Mesenchymal stem cell (in vitro differentiated cells and primary cell): ENCODE measurements around the gene GPR15.

ENCODE experiments used
- DNase-seq: peaks from one replicate; pipeline ENCODE4 v3.0.0-alpha.2; 2013
- H2AFZ ChIP-seq: one replicate; pipeline ENCODE4 v1.6.1; 2013; ENCODE audit warnings: low read depth, mild to moderate bottlenecking, control low read depth, inconsistent platforms, low read length, moderate library complexity
- H2AK5ac ChIP-seq: 2 replicates; pipeline ENCODE4 v1.6.1; 2013; ENCODE audit warnings: low read length, moderate library complexity, mild to moderate bottlenecking, inconsistent platforms; ENCODE audit not compliant: severe bottlenecking
- H2BK120ac ChIP-seq: one replicate; pipeline ENCODE4 v1.6.1; 2013; ENCODE audit warnings: low read depth, mild to moderate bottlenecking, inconsistent platforms, low read length, moderate library complexity
- H2BK12ac ChIP-seq, 2 experiments: one replicate each; pipeline ENCODE4 v1.6.1; 2013; ENCODE audit warnings: inconsistent platforms in 2 of 2, low read length in 2 of 2, mild to moderate bottlenecking in 2 of 2, moderate library complexity in 2 of 2, control low read depth in 1 of 2
- H2BK15ac ChIP-seq: one replicate; pipeline ENCODE4 v1.6.1; 2013; ENCODE audit warnings: mild to moderate bottlenecking, low read depth, inconsistent platforms; ENCODE audit not compliant: poor library complexity, severe bottlenecking
- H2BK5ac ChIP-seq: 2 replicates; pipeline ENCODE4 v1.6.1; 2013; ENCODE audit warnings: low read depth, mild to moderate bottlenecking, low read length, control low read depth, inconsistent platforms; ENCODE audit not compliant: poor library complexity, severe bottlenecking
- H3K14ac ChIP-seq, 2 experiments: one replicate each; pipeline ENCODE4 v1.6.1; 2013; ENCODE audit warnings: inconsistent platforms in 2 of 2, low read length in 2 of 2, control low read depth in 1 of 2, mild to moderate bottlenecking in 1 of 2, moderate library complexity in 1 of 2
- H3K18ac ChIP-seq, 2 experiments: one replicate each; pipeline ENCODE4 v1.6.1; 2013; ENCODE audit warnings: inconsistent platforms in 2 of 2, low read length in 2 of 2, control low read depth in 1 of 2, low read depth in 1 of 2, mild to moderate bottlenecking in 1 of 2
- H3K23ac ChIP-seq, 2 experiments: one replicate each; pipeline ENCODE4 v1.6.1; 2013; ENCODE audit warnings: inconsistent platforms in 2 of 2, low read length in 2 of 2, mild to moderate bottlenecking in 2 of 2, moderate library complexity in 2 of 2, control low read depth in 1 of 2
- H3K27ac ChIP-seq: 2 replicates; pipeline ENCODE4 v1.5.1; 2013; ENCODE audit warnings: mild to moderate bottlenecking, moderate library complexity, low read length, control low read depth, inconsistent platforms; ENCODE audit not compliant: poor library complexity, severe bottlenecking
- H3K27me3 ChIP-seq, 2 experiments: 2 replicates each; pipeline versions ENCODE4 v1.6.1 to v1.7.0; 2013; ENCODE audit warnings: low read length in 2 of 2, mild to moderate bottlenecking in 2 of 2, moderate library complexity in 2 of 2, control low read depth in 1 of 2, inconsistent platforms in 1 of 2; ENCODE audit not compliant: control insufficient read depth in 1 of 2, insufficient read depth in 1 of 2
- H3K36me3 ChIP-seq, 2 experiments: 2 replicates each; pipeline versions ENCODE4 v1.6.1 to v1.7.0; 2013; ENCODE audit warnings: low read length in 2 of 2, control low read depth in 1 of 2, inconsistent platforms in 1 of 2, low read depth in 1 of 2, mild to moderate bottlenecking in 1 of 2; ENCODE audit not compliant: insufficient read depth in 2 of 2, control insufficient read depth in 1 of 2
- H3K4ac ChIP-seq, 2 experiments: one replicate each; pipeline ENCODE4 v1.6.1; 2013; ENCODE audit warnings: inconsistent platforms in 2 of 2, low read length in 2 of 2, mild to moderate bottlenecking in 2 of 2, moderate library complexity in 2 of 2, control low read depth in 1 of 2, low read depth in 1 of 2
- H3K4me1 ChIP-seq: 2 replicates; pipeline ENCODE4 v1.6.1; 2013; ENCODE audit warnings: low read depth, low read length, control low read depth; ENCODE audit not compliant: control insufficient read depth, insufficient read depth
- H3K4me2 ChIP-seq: 2 replicates; pipeline ENCODE4 v1.6.1; 2013; ENCODE audit warnings: low read length, mild to moderate bottlenecking, inconsistent platforms; ENCODE audit not compliant: poor library complexity, severe bottlenecking
- H3K4me3 ChIP-seq, 2 experiments: 2 replicates each; pipeline versions ENCODE4 v1.5.1 to v1.7.0; 2013; ENCODE audit warnings: low read length in 2 of 2, mild to moderate bottlenecking in 2 of 2, control low read depth in 1 of 2, low read depth in 1 of 2; ENCODE audit not compliant: insufficient read depth in 1 of 2
- H3K79me1 ChIP-seq: replicated peaks from 2 replicates; pipeline ENCODE4 v1.6.1; 2013; ENCODE audit warnings: mild to moderate bottlenecking, control low read depth, low read length, inconsistent platforms; ENCODE audit not compliant: poor library complexity, severe bottlenecking
- H3K9ac ChIP-seq: 2 replicates; pipeline ENCODE4 v1.7.0; 2013; ENCODE audit warnings: mild to moderate bottlenecking, low read length, moderate library complexity
- H3K9me3 ChIP-seq: 2 replicates; pipeline ENCODE4 v1.7.0; 2013; ENCODE audit warnings: mild to moderate bottlenecking, low read length; ENCODE audit not compliant: control insufficient read depth
- H4K8ac ChIP-seq: one replicate; pipeline ENCODE4 v1.6.1; 2013; ENCODE audit warnings: inconsistent platforms, mild to moderate bottlenecking, low read length, moderate library complexity
- H4K91ac ChIP-seq: one replicate; pipeline ENCODE4 v1.6.1; 2013; ENCODE audit warnings: mild to moderate bottlenecking, low read length, inconsistent platforms
- WGBS: methylation state at CpG from one replicate; pipeline ENCODE4 v1.1.7; 2013; ENCODE audit warnings: mixed read lengths; 5-methylcytosine and 5-hydroxymethylcytosine counted together

Gene GPR15

DNA sequence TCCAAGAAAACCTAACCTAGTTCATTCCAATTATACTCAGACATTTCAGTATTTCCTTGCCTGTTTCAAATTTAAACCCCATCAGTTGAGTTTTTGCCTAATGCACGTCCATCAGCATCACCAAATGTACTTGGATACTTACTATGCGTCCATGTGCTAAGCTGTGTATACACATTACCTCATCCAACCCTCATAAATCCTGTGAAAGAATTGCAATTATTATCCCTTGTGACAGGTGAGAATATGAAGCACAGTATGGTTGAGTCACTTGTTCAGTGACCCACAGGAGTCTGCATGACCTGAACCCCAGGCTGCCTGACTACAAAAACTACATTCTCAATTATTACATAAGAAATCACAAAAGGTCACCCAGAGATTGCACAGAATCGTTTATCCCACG lies 31.8 kb upstream of the GPR15 start:
- Histone ChIP-seq H2BK12ac (no peak overlapping the region), H3K9ac (no peak overlapping the region), H2BK15ac (no peak overlapping the region), H2AK5ac (no peak overlapping the region), H3K79me1 (no peaks in the 10 kb centered on the region), H3K4me3 (no peak overlapping the region), H2BK5ac (no peak overlapping the region), H3K23ac (no peak overlapping the region), H3K4me2 (no peak overlapping the region), H3K9me3 (no peaks in the 10 kb centered on the region), H4K91ac (no peak overlapping the region), H3K36me3 (no peaks in the 10 kb centered on the region), H3K14ac (no peak overlapping the region), H3K4me1 (no peaks in the 10 kb centered on the region), H2BK120ac (no peak overlapping the region), H4K8ac (no peak overlapping the region), H3K18ac (no peak overlapping the region), H3K27ac (no peak overlapping the region), H3K27me3 (peaks cover 0 to 6% of the 10 kb centered on the region in 2 experiments), H2AFZ (no peak overlapping the region), H3K4ac (no peak overlapping the region)
- 73% methylated on average over 2 of the region's 4 CpGs for WGBS
- DNase-seq, result no peak

DNA sequence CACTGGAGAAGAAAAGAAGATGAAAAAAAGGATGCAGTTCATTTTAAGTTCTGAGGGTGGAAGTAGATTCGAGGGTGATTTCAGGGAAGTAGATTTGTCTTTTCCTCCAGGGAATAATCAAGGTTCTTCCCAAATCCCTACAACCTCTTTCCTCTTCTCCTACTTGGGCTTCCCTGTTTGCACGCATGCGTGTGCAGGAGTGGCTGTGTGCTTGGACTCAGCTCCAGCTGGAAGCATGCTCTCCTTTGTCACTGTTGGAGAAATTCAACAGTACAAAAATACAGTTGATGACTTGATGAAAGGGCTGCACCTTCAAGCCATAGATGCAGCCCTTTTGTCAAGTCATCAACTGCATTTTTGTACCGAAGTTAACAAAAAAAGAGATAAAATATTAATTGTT lies 30.5 kb upstream of the GPR15 start:
- no peak for DNase-seq

DNA sequence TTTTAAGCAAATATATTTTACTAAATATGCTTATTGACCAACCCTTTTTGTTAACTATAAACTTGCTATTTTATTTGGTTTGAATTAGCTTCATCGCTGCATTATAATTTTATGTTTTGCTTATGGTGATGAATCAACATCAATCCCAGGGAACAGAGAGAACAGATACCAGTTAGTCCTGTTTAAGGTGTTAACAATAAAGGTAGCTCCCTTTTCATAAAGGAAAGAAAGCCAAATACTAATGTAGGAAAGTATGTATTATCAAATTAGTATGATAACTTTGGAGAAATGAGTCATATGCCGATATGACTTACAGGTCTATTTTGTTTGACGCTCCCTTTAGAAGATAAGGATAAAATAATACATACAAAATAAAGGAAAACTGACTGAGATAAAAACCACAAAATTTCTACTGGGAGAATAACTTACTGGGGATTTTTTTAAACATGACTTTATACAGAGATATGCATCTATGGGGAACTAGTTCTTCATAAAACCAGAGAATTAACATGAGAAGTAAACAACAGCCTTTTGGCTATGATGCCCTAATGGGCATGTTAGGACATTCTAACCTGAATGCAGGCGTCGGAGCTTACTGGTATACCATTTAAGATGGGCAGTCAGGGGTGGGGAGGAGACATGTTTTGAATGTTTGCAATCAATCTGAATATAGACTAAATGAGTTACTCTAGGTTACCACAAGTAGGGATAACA lies 29.8 kb upstream of the GPR15 start:
- Histone ChIP-seq H3K4me3 (no peak overlapping the region), H2BK12ac (no peak overlapping the region), H3K14ac (no peak overlapping the region), H4K91ac (no peak overlapping the region), H2AK5ac (no peak overlapping the region), H2BK15ac (no peak overlapping the region), H3K27ac (no peak overlapping the region), H3K36me3 (no peaks in the 10 kb centered on the region), H3K18ac (no peak overlapping the region), H4K8ac (no peak overlapping the region), H3K27me3 (peaks cover 0 to 6% of the 10 kb centered on the region in 2 experiments), H2AFZ (no peak overlapping the region), H3K9ac (no peak overlapping the region), H2BK120ac (no peak overlapping the region), H3K4me2 (no peak overlapping the region), H3K4me1 (no peaks in the 10 kb centered on the region), H3K79me1 (no peaks in the 10 kb centered on the region), H3K4ac (no peak overlapping the region), H3K9me3 (no peaks in the 10 kb centered on the region), H3K23ac (no peak overlapping the region), H2BK5ac (no peak overlapping the region)
- no peak for DNase-seq
- WGBS, result 98% methylated on average over 3 of the region's 5 CpGs

More for the DNA sequence above, 30.5 kb upstream of the GPR15 start:
- no peak overlapping the region for H2BK15ac ChIP-seq
- H3K4ac ChIP-seq, result no peak overlapping the region
- no peak overlapping the region for H3K4me3 ChIP-seq
- H4K91ac ChIP-seq, result no peak overlapping the region
- no peak overlapping the region for H2BK120ac ChIP-seq
- H3K27ac ChIP-seq, result no peak overlapping the region
- no peaks in the 10 kb centered on the region for H3K4me1 ChIP-seq
- no peak overlapping the region for H3K18ac ChIP-seq
- no peak overlapping the region for H4K8ac ChIP-seq
- no peaks in the 10 kb centered on the region for H3K9me3 ChIP-seq
- H3K79me1 ChIP-seq, result no peaks in the 10 kb centered on the region
- peaks cover 0 to 6% of the 10 kb centered on the region in 2 experiments for H3K27me3 ChIP-seq
- H3K36me3 ChIP-seq, result no peaks in the 10 kb centered on the region
- no peak overlapping the region for H2BK12ac ChIP-seq
- H2AFZ ChIP-seq, result no peak overlapping the region
- H3K23ac ChIP-seq, result no peak overlapping the region
- H3K4me2 ChIP-seq, result no peak overlapping the region
- H3K14ac ChIP-seq, result no peak overlapping the region
- no peak overlapping the region for H3K9ac ChIP-seq
- no peak overlapping the region for H2BK5ac ChIP-seq
- no peak overlapping the region for H2AK5ac ChIP-seq
- WGBS, result 100% methylated on average over 2 of the region's 4 CpGs

DNA sequence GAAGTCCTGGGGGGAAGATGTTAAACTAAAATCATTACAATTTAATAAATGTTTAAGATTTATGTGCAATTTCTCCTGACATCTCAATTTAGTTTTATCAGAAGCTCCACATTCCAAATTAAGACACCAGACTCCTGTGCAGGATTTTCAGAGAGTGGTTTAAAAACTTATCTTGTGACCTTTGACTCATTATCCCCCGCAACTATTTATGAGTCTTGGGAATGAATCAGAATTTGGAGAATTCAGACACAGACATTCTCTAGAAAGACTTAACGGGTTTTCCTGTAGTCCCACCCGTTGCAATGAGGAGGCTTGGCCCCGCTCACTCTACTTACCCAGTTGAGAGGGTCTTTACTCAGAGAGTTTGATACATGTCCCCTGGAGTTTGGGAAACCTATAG lies 27.2 kb upstream of the GPR15 start:
- H4K91ac ChIP-seq, result no peak overlapping the region
- no peak overlapping the region for H3K4ac ChIP-seq
- H2BK15ac ChIP-seq, result no peak overlapping the region
- no peaks in the 10 kb centered on the region for H3K9me3 ChIP-seq
- H2AK5ac ChIP-seq, result no peak overlapping the region
- peaks cover 0 to 6% of the 10 kb centered on the region in 2 experiments for H3K27me3 ChIP-seq
- H4K8ac ChIP-seq, result no peak overlapping the region
- no peaks in the 10 kb centered on the region for H3K79me1 ChIP-seq
- no peak overlapping the region for H3K4me3 ChIP-seq
- no peak overlapping the region for H3K27ac ChIP-seq
- 65% methylated on average over 4 of the region's 4 CpGs for WGBS
- no peak overlapping the region for H3K4me2 ChIP-seq
- no peak overlapping the region for H3K9ac ChIP-seq
- no peak overlapping the region for H2BK5ac ChIP-seq
- H3K14ac ChIP-seq, result no peak overlapping the region
- H3K23ac ChIP-seq, result no peak overlapping the region
- H2BK12ac ChIP-seq, result no peak overlapping the region
- no peak overlapping the region for H2AFZ ChIP-seq
- H3K36me3 ChIP-seq, result no peaks in the 10 kb centered on the region
- H2BK120ac ChIP-seq, result no peak overlapping the region
- no peaks in the 10 kb centered on the region for H3K4me1 ChIP-seq
- DNase-seq, result no peak
- H3K18ac ChIP-seq, result no peak overlapping the region
